GM06990 (cell line): ENCODE results near the gene MFAP3L.
"Not testable (repeated sequence)": the region's sequence is repeated elsewhere in the genome, so short reads cannot be mapped to it uniquely, and the experiment has no call there.

Experiments used
- DNase-seq: peaks from one replicate; pipeline ENCODE4 v3.0.0-alpha.2; 2011; ENCODE audit not compliant: insufficient read length; ENCODE audit errors: extremely low read depth
- H3K27me3 ChIP-seq: replicated peaks from 2 replicates; pipeline ENCODE4 v1.6.0; 2011; ENCODE audit warnings: low read length; ENCODE audit not compliant: control insufficient read depth, insufficient read depth
- H3K36me3 ChIP-seq: 2 replicates; pipeline ENCODE4 v1.5.1; 2011; ENCODE audit warnings: low read length; ENCODE audit not compliant: control insufficient read depth, insufficient read depth
- H3K4me3 ChIP-seq: replicated peaks from 2 replicates; pipeline ENCODE4 v1.5.1; 2011; ENCODE audit warnings: low read depth, mild to moderate bottlenecking, control low read depth, low read length
- TF ChIP-seq, protein P1 (sequence below): IDR thresholded peaks from 2 replicates; pipeline ENCODE4 v1.5.1; 2011; ENCODE audit warnings: low read length, control low read depth, mild to moderate bottlenecking, inconsistent platforms; ENCODE audit not compliant: insufficient read depth, poor library complexity, severe bottlenecking

The MFAP3L gene

DNA sequence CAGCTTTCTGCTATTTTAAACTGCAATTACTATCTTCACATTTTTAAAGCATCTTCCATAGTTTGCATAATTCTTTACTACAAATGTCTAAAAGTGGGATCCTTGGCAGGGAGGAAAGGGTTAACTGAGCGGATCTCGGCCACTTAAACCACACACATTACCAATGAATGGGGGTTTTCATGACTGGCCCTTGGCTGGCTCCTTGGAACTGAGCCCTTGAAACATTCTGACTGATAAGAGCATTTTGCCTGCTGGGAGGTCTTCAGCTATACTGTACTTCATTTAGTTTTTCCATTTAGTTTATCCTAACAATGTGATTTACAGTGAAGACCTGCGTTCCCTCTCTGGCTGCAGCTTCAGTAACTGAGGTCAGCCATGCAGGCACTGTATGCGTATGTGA, 31.7 kb upstream of the MFAP3L start:
- no peak for DNase-seq
- TF ChIP-seq, protein P1, sequence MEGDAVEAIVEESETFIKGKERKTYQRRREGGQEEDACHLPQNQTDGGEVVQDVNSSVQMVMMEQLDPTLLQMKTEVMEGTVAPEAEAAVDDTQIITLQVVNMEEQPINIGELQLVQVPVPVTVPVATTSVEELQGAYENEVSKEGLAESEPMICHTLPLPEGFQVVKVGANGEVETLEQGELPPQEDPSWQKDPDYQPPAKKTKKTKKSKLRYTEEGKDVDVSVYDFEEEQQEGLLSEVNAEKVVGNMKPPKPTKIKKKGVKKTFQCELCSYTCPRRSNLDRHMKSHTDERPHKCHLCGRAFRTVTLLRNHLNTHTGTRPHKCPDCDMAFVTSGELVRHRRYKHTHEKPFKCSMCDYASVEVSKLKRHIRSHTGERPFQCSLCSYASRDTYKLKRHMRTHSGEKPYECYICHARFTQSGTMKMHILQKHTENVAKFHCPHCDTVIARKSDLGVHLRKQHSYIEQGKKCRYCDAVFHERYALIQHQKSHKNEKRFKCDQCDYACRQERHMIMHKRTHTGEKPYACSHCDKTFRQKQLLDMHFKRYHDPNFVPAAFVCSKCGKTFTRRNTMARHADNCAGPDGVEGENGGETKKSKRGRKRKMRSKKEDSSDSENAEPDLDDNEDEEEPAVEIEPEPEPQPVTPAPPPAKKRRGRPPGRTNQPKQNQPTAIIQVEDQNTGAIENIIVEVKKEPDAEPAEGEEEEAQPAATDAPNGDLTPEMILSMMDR = no peak
- Histone ChIP-seq H3K27me3 (no peaks in the 10 kb centered on the region; the same call in 1 of the 2 replicates), H3K36me3 (no peaks in the 10 kb centered on the region), H3K4me3 (no peak overlapping the region)

DNA sequence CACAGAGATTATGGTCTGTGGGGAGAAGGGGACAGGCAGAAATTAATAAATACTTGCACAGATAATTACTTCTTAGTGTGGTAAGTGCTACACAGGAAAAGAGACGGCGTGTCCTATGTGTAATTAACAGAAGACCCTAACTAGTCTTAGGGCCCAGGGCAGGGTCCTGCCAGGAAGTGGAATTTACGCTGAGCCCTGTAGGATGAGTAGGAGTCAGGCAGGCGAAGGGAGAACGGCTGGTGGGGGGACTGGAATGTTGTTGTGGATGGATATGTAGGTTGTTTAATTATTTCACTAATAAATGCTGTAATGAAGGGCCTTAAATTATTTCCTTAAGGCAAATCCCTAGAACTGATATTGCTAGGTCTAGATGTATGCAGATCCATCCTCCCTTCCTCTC, 26.7 kb upstream of the MFAP3L start:
- no peaks in the 10 kb centered on the region; the same call in 1 of the 2 replicates for H3K27me3 ChIP-seq
- no peaks in the 10 kb centered on the region for H3K36me3 ChIP-seq
- no peak overlapping the region for H3K4me3 ChIP-seq
- no peak for DNase-seq
- TF ChIP-seq, protein P1 = no peak

DNA sequence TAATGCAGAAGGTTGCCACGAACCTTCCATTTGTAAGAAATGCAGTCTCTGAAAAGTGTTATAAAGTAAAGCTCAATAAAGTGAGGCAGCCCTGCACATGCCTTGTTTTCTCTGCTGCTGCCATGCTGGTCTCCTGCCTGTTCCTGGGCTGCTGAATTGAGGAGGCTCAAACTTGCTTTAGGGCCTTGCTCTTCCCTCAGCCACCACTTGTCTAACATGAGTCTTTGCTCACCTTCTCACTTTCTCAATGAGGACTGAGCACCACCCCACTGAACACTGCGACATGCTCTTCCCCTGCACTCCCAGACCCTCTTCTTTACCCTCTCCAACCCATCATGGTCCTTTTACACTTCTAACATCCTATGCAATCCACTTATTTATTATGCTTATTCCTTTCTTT, 25.2 kb upstream of the MFAP3L start:
- no peak for DNase-seq
- Histone ChIP-seq H3K36me3 (no peaks in the 10 kb centered on the region), H3K4me3 (no peak overlapping the region), H3K27me3 (no peaks in the 10 kb centered on the region; the same call in 1 of the 2 replicates)
- TF ChIP-seq, protein P1 = no peak

DNA sequence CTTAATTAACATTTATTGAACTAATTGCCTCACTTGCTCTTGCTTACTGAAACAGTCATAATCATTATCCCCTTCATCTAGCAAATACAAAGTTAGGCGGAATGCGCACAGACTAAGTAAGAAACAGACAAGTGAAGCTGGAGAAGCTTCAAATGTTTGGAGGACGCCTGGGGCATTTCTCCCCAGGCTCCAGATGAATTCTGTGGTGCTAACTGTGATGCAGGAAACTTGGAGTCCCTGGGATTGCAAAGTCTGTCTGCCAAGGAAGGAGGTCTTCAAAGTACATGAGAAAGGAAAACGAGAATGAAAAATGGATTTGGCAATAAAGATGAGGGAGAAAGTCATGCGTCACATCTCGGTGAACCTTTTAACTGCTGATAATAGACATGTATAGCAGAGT, 23.6 kb upstream of the MFAP3L start:
- TF ChIP-seq, protein P1 = no peak
- no peaks in the 10 kb centered on the region for H3K36me3 ChIP-seq
- no peak for DNase-seq
- H3K4me3 ChIP-seq = no peak overlapping the region
- no peaks in the 10 kb centered on the region; the same call in 1 of the 2 replicates for H3K27me3 ChIP-seq

DNA sequence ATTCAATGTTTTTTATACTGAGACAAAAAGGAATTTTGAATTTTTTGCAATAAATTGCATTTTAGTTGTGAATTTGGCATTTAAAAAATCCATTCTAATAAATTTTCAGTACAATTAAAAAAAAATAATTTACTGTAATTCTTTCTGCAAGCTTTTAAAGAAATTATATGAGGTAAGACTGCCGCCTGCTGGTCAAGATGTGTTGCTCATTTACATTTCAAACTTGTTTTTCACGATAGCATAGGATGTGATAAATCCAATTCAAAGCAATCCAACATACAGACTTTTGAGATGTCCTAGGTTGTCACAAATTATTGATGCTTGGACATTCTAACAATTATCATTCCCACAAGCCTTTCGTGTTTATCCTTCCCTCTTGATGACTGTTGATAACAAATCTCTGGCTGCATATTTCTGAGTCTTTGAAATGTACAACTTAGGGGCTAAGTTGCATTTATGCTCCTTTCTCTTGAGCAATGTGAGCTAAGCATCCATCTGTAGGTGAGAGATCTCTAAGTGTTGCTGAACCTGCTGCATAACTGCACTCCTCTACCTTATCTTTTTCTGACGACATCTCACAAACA, 21.7 kb upstream of the MFAP3L start:
- no peak for DNase-seq
- H3K27me3 ChIP-seq = no peaks in the 10 kb centered on the region; the same call in 1 of the 2 replicates
- no peaks in the 10 kb centered on the region for H3K36me3 ChIP-seq
- no peak overlapping the region for H3K4me3 ChIP-seq
- TF ChIP-seq, protein P1 = peak; percentile 76

DNA sequence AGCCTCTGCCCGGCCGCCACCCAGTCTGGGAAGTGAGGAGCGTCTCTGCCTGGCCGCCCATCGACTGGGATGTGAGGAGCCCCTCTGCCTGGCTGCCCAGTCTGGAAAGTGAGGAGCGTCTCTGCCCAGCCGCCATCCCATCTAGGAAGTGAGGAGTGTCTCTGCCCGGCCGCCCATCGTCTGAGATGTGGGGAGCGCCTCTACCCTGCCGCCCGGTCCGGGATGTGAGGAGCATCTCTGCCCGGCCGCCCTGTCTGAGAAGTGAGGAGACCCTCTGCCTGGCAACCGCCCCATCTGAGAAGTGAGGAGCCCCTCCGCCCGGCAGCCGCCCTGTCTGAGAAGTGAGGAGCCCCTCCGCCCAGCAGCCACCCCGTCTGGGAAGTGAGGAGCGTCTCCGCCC, 20.0 kb upstream of the MFAP3L start:
- not testable (repeated sequence) for H3K27me3 ChIP-seq

More for the DNA sequence above, 20.0 kb upstream of the MFAP3L start:
- not testable (repeated sequence) for H3K36me3 ChIP-seq, H3K4me3 ChIP-seq, DNase-seq
